ENCODE data around the gene NEURL4.

NEURL4 gene

GRCh38 chr17:7290166-7290565 lies 39.0 kb downstream of the NEURL4 start:
- H3K27ac ChIP-seq (ENCODE audit: poor library complexity, severe bottlenecking), result no peak overlapping the region
- no peak for TF ChIP-seq CTCF (IDR thresholded peaks at IDR 0.05; ENCODE audit: poor library complexity, severe bottlenecking)
- no peaks in the 10 kb centered on the region for H3K27me3 ChIP-seq (ENCODE audit: insufficient read depth, poor library complexity, severe bottlenecking)
- no peak overlapping the region for H3K4me3 ChIP-seq (ENCODE audit: severe bottlenecking)
- peaks cover 9% of the 10 kb centered on the region for H3K4me1 ChIP-seq (ENCODE audit: insufficient read depth, poor library complexity, severe bottlenecking)
- no peak for DNase-seq (ENCODE audit: low spot score)
- H3K36me3 ChIP-seq (ENCODE audit: low read depth), result no peaks in the 10 kb centered on the region
- no peak for ATAC-seq (ENCODE audit: low read depth)
- H3K9me3 ChIP-seq (ENCODE audit: severe bottlenecking), result no peaks in the 10 kb centered on the region

GRCh38 chr17:7289256-7290032 lies 39.7 kb downstream of the NEURL4 start:
- H3K27ac ChIP-seq (ENCODE audit: poor library complexity, severe bottlenecking), result no peak overlapping the region
- ATAC-seq (ENCODE audit: low read depth), result no peak
- peaks cover 7% of the 10 kb centered on the region for H3K4me1 ChIP-seq (ENCODE audit: insufficient read depth, poor library complexity, severe bottlenecking)
- no peaks in the 10 kb centered on the region for H3K9me3 ChIP-seq (ENCODE audit: severe bottlenecking)
- DNase-seq (ENCODE audit: low spot score), result no peak
- TF ChIP-seq CTCF (IDR thresholded peaks at IDR 0.05; ENCODE audit: poor library complexity, severe bottlenecking), result no peak
- no peaks in the 10 kb centered on the region for H3K36me3 ChIP-seq (ENCODE audit: low read depth)
- H3K4me3 ChIP-seq (ENCODE audit: severe bottlenecking), result no peak overlapping the region
- no peaks in the 10 kb centered on the region for H3K27me3 ChIP-seq (ENCODE audit: insufficient read depth, poor library complexity, severe bottlenecking)

GRCh38 chr17:7285679-7286078 lies 43.5 kb downstream of the NEURL4 start:
- no peak for DNase-seq (ENCODE audit: low spot score)
- H3K27me3 ChIP-seq (ENCODE audit: insufficient read depth, poor library complexity, severe bottlenecking), result no peaks in the 10 kb centered on the region

GRCh38 chr17:7284911-7285310 lies 44.2 kb downstream of the NEURL4 start:
- Histone ChIP-seq H3K4me1 (ENCODE audit: insufficient read depth, poor library complexity, severe bottlenecking) (peaks cover 5% of the 10 kb centered on the region), H3K27me3 (ENCODE audit: insufficient read depth, poor library complexity, severe bottlenecking) (no peaks in the 10 kb centered on the region), H3K36me3 (ENCODE audit: low read depth) (no peaks in the 10 kb centered on the region), H3K27ac (ENCODE audit: poor library complexity, severe bottlenecking) (no peak overlapping the region), H3K4me3 (ENCODE audit: severe bottlenecking) (no peak overlapping the region), H3K9me3 (ENCODE audit: severe bottlenecking) (no peaks in the 10 kb centered on the region)
- TF ChIP-seq CTCF (IDR thresholded peaks at IDR 0.05; ENCODE audit: poor library complexity, severe bottlenecking), result no peak
- DNase-seq (ENCODE audit: low spot score), result no peak
- no peak for ATAC-seq (ENCODE audit: low read depth)

More at GRCh38 chr17:7285679-7286078, 43.5 kb downstream of the NEURL4 start:
- Histone ChIP-seq H3K4me3 (ENCODE audit: severe bottlenecking) (no peak overlapping the region), H3K27ac (ENCODE audit: poor library complexity, severe bottlenecking) (no peak overlapping the region), H3K9me3 (ENCODE audit: severe bottlenecking) (no peaks in the 10 kb centered on the region), H3K4me1 (ENCODE audit: insufficient read depth, poor library complexity, severe bottlenecking) (no peaks in the 10 kb centered on the region), H3K36me3 (ENCODE audit: low read depth) (no peaks in the 10 kb centered on the region)
- TF ChIP-seq CTCF (IDR thresholded peaks at IDR 0.05; ENCODE audit: poor library complexity, severe bottlenecking), result no peak
- ATAC-seq (ENCODE audit: low read depth), result no peak

All from RWPE2 (cell line).